GM23248 (cell line): ENCODE results near the gene GCN1.

Experiments
- EZH2 ChIP-seq: fragments of 200-600 bp; sonication (generic); IDR thresholded peaks from 2 replicates; pipeline ENCODE4 v1.6.1; 2018; ENCODE audit warnings: antibody characterized with exemption, mild to moderate bottlenecking; ENCODE audit not compliant: insufficient read depth, poor library complexity, severe bottlenecking
- EZH2phosphoT487 ChIP-seq: fragments of 200-600 bp; sonication (generic); IDR thresholded peaks from 2 replicates; pipeline ENCODE4 v1.6.1; 2018; ENCODE audit warnings: antibody characterized with exemption, moderate library complexity, mild to moderate bottlenecking, low read depth; ENCODE audit not compliant: insufficient read depth

DNA sequence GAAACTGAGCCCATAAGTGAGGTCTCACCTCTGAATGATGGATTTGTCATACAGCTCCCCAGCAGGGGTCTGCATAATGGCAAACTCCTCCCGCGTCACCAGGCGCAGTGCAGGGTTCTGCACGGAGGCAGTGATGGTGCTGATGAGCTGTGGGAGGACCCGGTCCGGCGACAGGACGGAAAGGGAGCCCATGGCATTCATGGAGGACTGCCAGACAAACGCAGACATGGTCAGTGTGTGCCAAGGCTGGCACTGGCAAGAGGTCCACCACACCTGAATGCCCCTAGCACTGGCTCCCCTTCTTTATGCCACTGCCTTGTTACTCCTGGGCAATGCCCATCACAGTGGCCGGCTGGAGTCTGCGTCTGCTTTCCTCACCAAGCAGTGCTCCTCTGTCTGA, 32.7 kb downstream of the GCN1 start:
- TF ChIP-seq EZH2 (no peak), EZH2phosphoT487 (no peak)
